Trophoblast cell (in vitro differentiated cells and primary cell): Measurements from ENCODE around the gene EXT2.

Experiments
- DNase-seq, 2 donors: peaks; one replicate each; pipeline ENCODE4 v3.0.0-alpha.2; 2016
- H2AFZ ChIP-seq: 2 replicates; pipeline ENCODE4 v1.6.1; 2013; ENCODE audit warnings: low read length, moderate library complexity, mild to moderate bottlenecking; ENCODE audit not compliant: insufficient read depth, poor library complexity
- H2AK5ac ChIP-seq: 2 replicates; pipeline ENCODE4 v1.6.1; 2013; ENCODE audit warnings: mild to moderate bottlenecking, low read length
- H2BK120ac ChIP-seq: 2 replicates; pipeline ENCODE4 v1.6.1; 2013; ENCODE audit warnings: low read length, mild to moderate bottlenecking, moderate library complexity; ENCODE audit not compliant: insufficient read depth, poor library complexity
- H2BK12ac ChIP-seq: 2 replicates; pipeline ENCODE4 v1.6.1; 2013; ENCODE audit warnings: mild to moderate bottlenecking, low read length, moderate library complexity
- H2BK5ac ChIP-seq: 2 replicates; pipeline ENCODE4 v1.6.1; 2013; ENCODE audit warnings: low read length, low read depth, moderate library complexity, mild to moderate bottlenecking; ENCODE audit not compliant: poor library complexity
- H3K14ac ChIP-seq: 2 replicates; pipeline ENCODE4 v1.6.1; 2013; ENCODE audit warnings: mild to moderate bottlenecking, low read length
- H3K18ac ChIP-seq: 2 replicates; pipeline ENCODE4 v1.6.1; 2013; ENCODE audit warnings: mild to moderate bottlenecking, low read length
- H3K23ac ChIP-seq: 2 replicates; pipeline ENCODE4 v1.6.1; 2013; ENCODE audit warnings: low read length
- H3K27ac ChIP-seq: 2 replicates; pipeline ENCODE4 v1.5.1; 2013; ENCODE audit warnings: low read depth, mild to moderate bottlenecking, inconsistent platforms, low read length, moderate library complexity
- H3K27me3 ChIP-seq: 2 replicates; pipeline ENCODE4 v1.6.1; 2013; ENCODE audit warnings: inconsistent platforms, mild to moderate bottlenecking, low read length, moderate library complexity; ENCODE audit not compliant: insufficient read depth
- H3K36me3 ChIP-seq, 2 experiments: 1 replicate in 1 of 2; 2 replicates in 1 of 2; pipeline ENCODE4 v1.6.1; 2013; ENCODE audit warnings: low read length in 2 of 2, mild to moderate bottlenecking in 2 of 2, moderate library complexity in 1 of 2; ENCODE audit not compliant: insufficient read depth in 2 of 2, control insufficient read depth in 1 of 2
- H3K4ac ChIP-seq: 2 replicates; pipeline ENCODE4 v1.6.1; 2013; ENCODE audit warnings: low read depth, mild to moderate bottlenecking, low read length, moderate library complexity
- H3K4me1 ChIP-seq, 2 experiments: 1 replicate in 1 of 2; 2 replicates in 1 of 2; pipeline ENCODE4 v1.6.1; 2013; ENCODE audit warnings: low read length in 2 of 2, mild to moderate bottlenecking in 2 of 2, moderate library complexity in 1 of 2; ENCODE audit not compliant: insufficient read depth in 2 of 2, control insufficient read depth in 1 of 2
- H3K4me2 ChIP-seq: 2 replicates; pipeline ENCODE4 v1.6.1; 2013; ENCODE audit warnings: inconsistent platforms, mild to moderate bottlenecking, low read length, moderate library complexity
- H3K4me3 ChIP-seq: 2 replicates; pipeline ENCODE4 v1.5.1; 2013; ENCODE audit warnings: mild to moderate bottlenecking, low read depth, low read length, inconsistent platforms
- H3K79me1 ChIP-seq: one replicate; pipeline ENCODE4 v1.6.1; 2013; ENCODE audit warnings: low read length
- H3K79me2 ChIP-seq: 2 replicates; pipeline ENCODE4 v1.6.1; 2013; ENCODE audit warnings: low read length, mild to moderate bottlenecking; ENCODE audit not compliant: control insufficient read depth, insufficient read depth, poor library complexity
- H3K9ac ChIP-seq: 2 replicates; pipeline ENCODE4 v1.6.1; 2013; ENCODE audit warnings: mild to moderate bottlenecking, low read length
- H3K9me3 ChIP-seq: 2 replicates; pipeline ENCODE4 v1.6.1; 2013; ENCODE audit warnings: low read depth, mild to moderate bottlenecking, control low read depth, inconsistent platforms, low read length; ENCODE audit not compliant: insufficient read depth
- H4K12ac ChIP-seq: 2 replicates; pipeline ENCODE4 v1.6.1; 2013; ENCODE audit warnings: low read depth, mild to moderate bottlenecking, low read length, moderate library complexity
- H4K8ac ChIP-seq: 2 replicates; pipeline ENCODE4 v1.6.1; 2013; ENCODE audit warnings: low read depth, mild to moderate bottlenecking, low read length, moderate library complexity
- H4K91ac ChIP-seq: one replicate; pipeline ENCODE4 v1.6.1; 2013; ENCODE audit warnings: low read depth, mild to moderate bottlenecking, low read length, moderate library complexity
- WGBS: extraction: QIAGEN DNeasy Blood & Tissue Kit; methylation state at CpG from one replicate; pipeline ENCODE4 v1.1.7; 2013; ENCODE audit warnings: missing lambda C conversion rate; ENCODE audit not compliant: insufficient read length, insufficient coverage; ENCODE audit errors: extremely low coverage; 5-methylcytosine and 5-hydroxymethylcytosine counted together

The EXT2 gene

DNA sequence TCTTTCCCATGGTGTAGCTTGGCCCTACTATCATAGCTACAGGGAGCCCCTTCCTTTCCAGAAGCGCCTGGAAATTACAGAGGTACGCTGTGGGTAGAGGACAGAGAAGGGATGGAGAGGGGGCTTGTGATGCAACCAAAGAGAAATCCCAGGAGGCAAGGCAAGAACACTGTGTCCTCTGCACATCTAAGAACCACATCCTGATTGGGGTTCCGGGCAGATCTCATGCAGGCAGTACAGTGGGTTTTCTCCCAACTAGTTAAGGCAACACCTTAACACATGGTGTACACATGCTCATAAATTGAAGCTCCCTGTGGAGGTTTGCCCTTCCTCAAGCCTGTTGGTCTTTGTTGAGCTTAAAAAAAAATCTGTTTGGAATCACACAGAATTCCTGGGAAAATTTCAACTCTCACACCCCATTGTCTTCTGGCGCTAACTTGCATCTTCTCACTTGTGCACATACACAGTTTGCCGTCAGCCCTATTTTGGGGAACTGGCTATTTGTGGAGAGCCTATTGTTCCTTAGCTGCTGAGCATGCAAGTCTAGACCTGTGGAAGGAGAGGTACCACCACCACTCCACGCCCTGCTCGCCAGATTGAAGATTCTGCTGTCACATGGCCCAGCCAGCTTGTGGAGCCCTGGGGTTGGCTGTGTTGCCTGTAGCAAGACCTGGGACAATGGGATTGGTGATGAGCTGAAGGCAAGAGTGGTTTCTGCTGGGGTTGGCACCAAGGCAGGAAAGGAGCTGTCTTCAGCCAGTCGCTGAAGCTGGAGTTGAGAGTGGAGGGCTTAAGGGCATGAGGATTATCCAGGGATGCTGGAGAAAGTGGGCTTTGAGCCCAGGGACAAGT lies 162.1 kb downstream of the EXT2 start:
- WGBS = no CpG with 5 or more reads among the region's 8 CpGs
- Histone ChIP-seq H2BK5ac (no peak overlapping the region), H3K18ac (no peak overlapping the region), H4K91ac (no peak overlapping the region), H3K79me2 (no peaks in the 10 kb centered on the region), H2AFZ (no peak overlapping the region), H3K14ac (no peak overlapping the region), H3K4me3 (no peak overlapping the region), H3K9ac (no peak overlapping the region), H3K9me3 (no peaks in the 10 kb centered on the region), H3K27ac (no peak overlapping the region), H3K4ac (no peak overlapping the region), H2BK12ac (no peak overlapping the region), H2AK5ac (no peak overlapping the region), H2BK120ac (no peak overlapping the region), H3K36me3 (no peaks in the 10 kb centered on the region), H3K4me2 (no peak overlapping the region), H3K27me3 (no peaks in the 10 kb centered on the region), H3K4me1 (no peaks in the 10 kb centered on the region), H4K12ac (no peak overlapping the region), H3K23ac (no peak overlapping the region), H4K8ac (no peak overlapping the region), H3K79me1 (no peaks in the 10 kb centered on the region)
- DNase-seq = no peak

DNA sequence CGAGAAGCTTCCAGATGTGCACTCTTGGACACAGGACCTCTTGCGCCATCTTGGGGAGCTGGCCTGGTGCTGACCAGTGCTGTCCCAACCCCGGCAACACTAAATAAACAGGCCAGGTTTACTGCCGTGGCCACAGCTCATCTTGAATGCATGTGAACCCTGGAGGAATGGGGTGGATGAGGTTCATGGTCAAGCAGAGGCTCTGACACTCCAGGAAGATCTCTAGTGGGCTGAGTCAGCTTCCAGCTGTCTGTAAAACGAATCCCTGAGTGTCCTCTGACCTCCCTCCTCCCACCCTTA lies 162.7 kb downstream of the EXT2 start:
- no peak overlapping the region for H3K4me2 ChIP-seq
- no peaks in the 10 kb centered on the region for H3K4me1 ChIP-seq
- H4K8ac ChIP-seq = no peak overlapping the region
- no peak overlapping the region for H4K91ac ChIP-seq
- no peak overlapping the region for H2BK120ac ChIP-seq
- no peak overlapping the region for H2BK12ac ChIP-seq
- H3K9me3 ChIP-seq = no peaks in the 10 kb centered on the region
- no peak overlapping the region for H4K12ac ChIP-seq
- H3K79me1 ChIP-seq = no peaks in the 10 kb centered on the region
- no peak for DNase-seq
- H3K9ac ChIP-seq = no peak overlapping the region
- H3K4ac ChIP-seq = no peak overlapping the region
- H3K27me3 ChIP-seq = no peaks in the 10 kb centered on the region
- no peaks in the 10 kb centered on the region for H3K36me3 ChIP-seq
- no peak overlapping the region for H3K4me3 ChIP-seq
- H2AFZ ChIP-seq = no peak overlapping the region
- no peak overlapping the region for H2BK5ac ChIP-seq
- H3K14ac ChIP-seq = no peak overlapping the region
- no peak overlapping the region for H3K18ac ChIP-seq
- no peak overlapping the region for H2AK5ac ChIP-seq
- H3K27ac ChIP-seq = no peak overlapping the region
- no peak overlapping the region for H3K23ac ChIP-seq
- no CpG with 5 or more reads among the region's 5 CpGs for WGBS
- no peaks in the 10 kb centered on the region for H3K79me2 ChIP-seq

DNA sequence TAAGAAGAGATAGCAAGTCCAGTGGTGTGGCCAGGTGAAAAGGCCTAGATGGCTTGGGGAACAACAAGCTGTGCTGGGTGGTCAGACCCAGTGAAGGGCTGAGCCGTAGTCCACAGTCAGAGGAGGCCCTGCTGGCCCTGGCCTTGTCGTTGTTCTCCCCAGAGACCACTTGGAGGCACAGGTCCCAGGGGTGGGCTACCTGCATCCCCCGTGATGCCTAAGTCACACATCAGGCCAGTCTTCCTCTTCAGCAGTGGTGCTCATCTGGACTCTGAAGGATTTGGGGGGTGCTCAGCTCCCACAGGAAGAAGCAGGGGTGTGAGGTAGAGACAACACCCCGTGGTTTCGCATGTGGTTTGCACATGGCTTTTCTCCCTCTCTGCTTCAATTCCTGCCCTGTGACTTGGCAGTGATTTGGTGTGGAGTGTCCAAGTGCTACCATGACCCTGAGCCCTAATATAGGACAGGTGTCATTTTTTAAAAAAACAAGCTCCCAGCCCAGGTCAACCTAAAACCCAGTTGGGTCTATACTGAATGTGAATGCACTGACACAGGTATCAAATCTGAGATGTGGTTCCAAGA lies 163.5 kb downstream of the EXT2 start:
- H2BK12ac ChIP-seq = no peak overlapping the region
- H3K4ac ChIP-seq = no peak overlapping the region
- H4K91ac ChIP-seq = no peak overlapping the region
- no peak overlapping the region for H2AFZ ChIP-seq
- H3K79me1 ChIP-seq = no peaks in the 10 kb centered on the region
- no peaks in the 10 kb centered on the region for H3K9me3 ChIP-seq
- no peaks in the 10 kb centered on the region for H3K27me3 ChIP-seq
- WGBS = no CpG with 5 or more reads among the region's 5 CpGs
- no peak for DNase-seq
- H3K4me3 ChIP-seq = no peak overlapping the region
- H3K23ac ChIP-seq = no peak overlapping the region
- H3K27ac ChIP-seq = no peak overlapping the region
- H3K14ac ChIP-seq = no peak overlapping the region
- H3K36me3 ChIP-seq = no peaks in the 10 kb centered on the region
- no peaks in the 10 kb centered on the region for H3K79me2 ChIP-seq
- H2BK5ac ChIP-seq = no peak overlapping the region
- no peak overlapping the region for H2AK5ac ChIP-seq
- no peaks in the 10 kb centered on the region for H3K4me1 ChIP-seq
- H4K8ac ChIP-seq = no peak overlapping the region
- H3K4me2 ChIP-seq = no peak overlapping the region
- no peak overlapping the region for H2BK120ac ChIP-seq
- no peak overlapping the region for H3K9ac ChIP-seq
- no peak overlapping the region for H3K18ac ChIP-seq
- H4K12ac ChIP-seq = no peak overlapping the region

DNA sequence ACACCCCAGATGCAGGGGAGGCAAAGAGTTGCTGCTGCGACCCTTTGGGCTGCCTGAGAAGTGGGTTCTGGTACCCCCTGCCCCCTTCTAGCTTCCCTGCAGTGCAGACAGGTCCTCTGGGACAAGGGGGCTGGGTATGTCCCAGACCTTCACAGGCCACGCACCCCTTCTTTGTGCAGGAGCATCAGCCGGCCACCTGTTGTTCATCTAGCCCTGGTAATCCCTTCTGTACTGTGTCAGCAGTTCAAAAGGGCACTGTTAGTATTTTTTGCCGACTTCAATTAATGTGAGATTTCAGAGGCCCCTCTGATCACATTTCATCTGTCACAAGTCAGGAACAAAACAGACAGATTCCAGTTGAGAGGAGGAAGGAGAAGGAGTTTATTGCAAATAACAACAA lies 164.6 kb downstream of the EXT2 start:
- DNase-seq = no peak
- Histone ChIP-seq H3K36me3 (no peaks in the 10 kb centered on the region), H3K18ac (no peak overlapping the region), H2AFZ (no peak overlapping the region), H3K4ac (no peak overlapping the region), H3K9me3 (no peaks in the 10 kb centered on the region), H2AK5ac (no peak overlapping the region), H3K14ac (no peak overlapping the region), H3K27ac (no peak overlapping the region), H2BK12ac (no peak overlapping the region), H2BK5ac (no peak overlapping the region), H3K79me2 (no peaks in the 10 kb centered on the region), H3K4me2 (no peak overlapping the region), H4K91ac (no peak overlapping the region), H3K4me3 (peak overlapping the region; percentile 31), H3K9ac (no peak overlapping the region), H4K12ac (no peak overlapping the region), H3K4me1 (no peaks in the 10 kb centered on the region), H3K23ac (no peak overlapping the region), H4K8ac (no peak overlapping the region), H3K27me3 (no peaks in the 10 kb centered on the region), H3K79me1 (no peaks in the 10 kb centered on the region), H2BK120ac (no peak overlapping the region)
- no CpG with 5 or more reads among the region's 4 CpGs for WGBS
